HG03520 (cell line): ENCODE results near the gene OSBPL6.
"Not testable (repeated sequence)": the region's sequence is repeated elsewhere in the genome, so short reads cannot be mapped to it uniquely, and the experiment has no call there.

Source experiments
- ATAC-seq: cut with Tn5 transposase; IDR thresholded peaks from one replicate; pipeline ENCODE4 v1.9.1; 2021; ENCODE audit warnings: mild to moderate bottlenecking, moderate library complexity; ENCODE audit not compliant: unreplicated experiment

OSBPL6 gene

GRCh38 chr2:178331474-178332432 lies 137.4 kb downstream of the OSBPL6 start:
- ATAC-seq: no peak

GRCh38 chr2:178333851-178334250 lies 139.5 kb downstream of the OSBPL6 start:
- no peak for ATAC-seq

GRCh38 chr2:178335230-178335629 lies 140.9 kb downstream of the OSBPL6 start:
- no peak for ATAC-seq

GRCh38 chr2:178344121-178344520 lies 149.8 kb downstream of the OSBPL6 start:
- ATAC-seq: no peak

- ATAC-seq: no peak
These were observed 151.6 kb downstream of the OSBPL6 start for GRCh38 chr2:178345951-178346350.

- no peak for ATAC-seq
These were observed 155.7 kb downstream of the OSBPL6 start for GRCh38 chr2:178350051-178350450.

GRCh38 chr2:178357704-178358103 lies 163.4 kb downstream of the OSBPL6 start:
- not testable (repeated sequence) for ATAC-seq

GRCh38 chr2:178359192-178359912 lies 165.0 kb downstream of the OSBPL6 start:
- no peak for ATAC-seq

GRCh38 chr2:178361588-178361987 lies 167.3 kb downstream of the OSBPL6 start:
- no peak for ATAC-seq

GRCh38 chr2:178363252-178363651 lies 168.9 kb downstream of the OSBPL6 start:
- no peak for ATAC-seq

GRCh38 chr2:178365116-178365515 lies 170.8 kb downstream of the OSBPL6 start:
- no peak for ATAC-seq

GRCh38 chr2:178366412-178366811 lies 172.1 kb downstream of the OSBPL6 start:
- no peak for ATAC-seq

GRCh38 chr2:178367344-178367743 lies 173.0 kb downstream of the OSBPL6 start:
- no peak for ATAC-seq

- no peak for ATAC-seq
These were observed 180.6 kb downstream of the OSBPL6 start for GRCh38 chr2:178374865-178375264.

- no peak for ATAC-seq
These were observed 182.7 kb downstream of the OSBPL6 start for GRCh38 chr2:178377046-178377445.

- ATAC-seq: no peak
These were observed 185.1 kb downstream of the OSBPL6 start for GRCh38 chr2:178379162-178380004.

- ATAC-seq: no peak
These were observed 186.5 kb downstream of the OSBPL6 start for GRCh38 chr2:178380763-178381162.

GRCh38 chr2:178383718-178384117 lies 189.4 kb downstream of the OSBPL6 start:
- no peak for ATAC-seq

GRCh38 chr2:178385595-178386148 lies 191.4 kb downstream of the OSBPL6 start:
- no peak for ATAC-seq

GRCh38 chr2:178386986-178387597 lies 192.8 kb downstream of the OSBPL6 start:
- ATAC-seq: no peak
